ENCODE data around the gene PER2. TPM values are rescaled to one million over a fixed set of nuclear protein-coding genes. Genes with fewer than 3 reads are reported as not detected.

PER2 gene
- total and polyA plus RNA-seq, 2 donors (not counting 3 experiments of a cell fraction or from before 2014, with no cell fraction given): 0.86 to 3.8 TPM

DNA sequence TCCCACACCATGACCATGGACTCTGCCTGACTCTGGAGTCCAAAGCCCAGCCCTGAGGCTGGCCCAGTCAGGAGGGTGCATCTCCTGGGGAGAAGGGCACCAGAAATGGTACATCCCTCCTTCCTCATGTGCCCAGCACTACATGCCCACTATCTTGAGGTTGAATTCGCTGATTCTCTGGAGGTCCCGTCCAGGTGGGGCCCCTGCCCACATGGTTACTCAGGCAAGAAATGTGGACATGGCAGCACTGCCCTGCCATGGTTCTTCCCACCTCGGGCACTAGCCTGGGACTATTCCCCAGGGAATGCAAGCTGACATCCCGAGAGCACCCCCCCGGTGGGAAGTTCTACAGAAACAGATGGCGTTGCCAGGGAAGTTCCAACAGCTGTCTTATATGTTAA is 33.3 kb downstream of the PER2 start:
- no peaks in the 10 kb centered on the region for H3K27me3 ChIP-seq (ENCODE audit: control insufficient read depth in 2 of 2, insufficient read depth in 2 of 2, low read length in 2 of 2)
- no peak overlapping the region for H3K4me2 ChIP-seq (ENCODE audit: insufficient read depth, low read length)
- H3K9ac ChIP-seq (replicated peaks; ENCODE audit: extremely low read depth, insufficient read depth, low read length): no peak overlapping the region
- no peak for DNase-seq (ENCODE audit: low read depth, low spot score)
- H2AFZ ChIP-seq (ENCODE audit: low read depth, low read length): no peak overlapping the region
- dilution Hi-C loops (cut with MboI; ENCODE audit: extremely low pct_ligation_motif_present, low sequenced_read_pairs) (no loop called here), intact Hi-C loops (cut with micrococcal nuclease) (loop anchor here (10.0 kb wide), 1 partner anchor 170 kb away; the partner anchor contains the start of gene ASB1)
- CTCF ChIA-PET: interaction anchor here (1.5 to 6.0 kb wide), 4 partner anchors 9 to 34 kb away, joined by 3 to 43 read pairs (median 4); partner anchors contain the start of gene HES6
- no peaks in the 10 kb centered on the region for H3K79me2 ChIP-seq (ENCODE audit: control insufficient read depth, insufficient read depth, low read length)
- H3K27ac ChIP-seq (ENCODE audit: insufficient read depth, low read depth, low read length): no peak overlapping the region
- peaks cover 0 to 3% of the 10 kb centered on the region in 2 experiments for H3K36me3 ChIP-seq (ENCODE audit: control insufficient read depth in 2 of 2, extremely low read depth in 1 of 2, insufficient read depth in 2 of 2, low read length in 2 of 2)
- no peak for FAIRE-seq
- no peaks in the 10 kb centered on the region for H3K4me1 ChIP-seq (ENCODE audit: control insufficient read depth, extremely low read depth, insufficient read depth, low read length)
- H3K9me1 ChIP-seq (replicated peaks; ENCODE audit: control insufficient read depth, extremely low read depth, insufficient read depth, low read length): no peaks in the 10 kb centered on the region
- no peaks in the 10 kb centered on the region for H4K20me1 ChIP-seq (replicated peaks; ENCODE audit: control insufficient read depth, extremely low read depth, insufficient read depth, low read length)
- no peak overlapping the region for H3K4me3 ChIP-seq (replicated peaks in 1 of 3; ENCODE audit: insufficient read depth in 1 of 3, low read depth in 1 of 3, low read length in 3 of 3)
- TF ChIP-seq MYC (IDR thresholded peaks at IDR 0.05; ENCODE audit: low read depth, low read length) (no peak), JUN (IDR thresholded peaks at IDR 0.05; ENCODE audit: borderline replicate concordance, insufficient read depth, insufficient read length, low read depth) (no peak), POLR2AphosphoS5 (IDR thresholded peaks at IDR 0.05; ENCODE audit: insufficient read depth, low read depth, low read length) (no peak), GATA2 (IDR thresholded peaks at IDR 0.05; ENCODE audit: insufficient read depth, insufficient read length, low read depth, low read length) (no peak), EZH2 (IDR thresholded peaks at IDR 0.05; ENCODE audit: borderline replicate concordance, low read depth, low read length, severe bottlenecking) (no peak), POLR2A (IDR thresholded peaks at IDR 0.05; ENCODE audit: low read depth, low read length) (no peak), MAX (IDR thresholded peaks at IDR 0.05; ENCODE audit: insufficient read depth, insufficient read length) (no peak), FOS (IDR thresholded peaks at IDR 0.05; ENCODE audit: borderline replicate concordance, insufficient read depth, low read length) (no peak)
- TF ChIP-seq, protein P1, sequence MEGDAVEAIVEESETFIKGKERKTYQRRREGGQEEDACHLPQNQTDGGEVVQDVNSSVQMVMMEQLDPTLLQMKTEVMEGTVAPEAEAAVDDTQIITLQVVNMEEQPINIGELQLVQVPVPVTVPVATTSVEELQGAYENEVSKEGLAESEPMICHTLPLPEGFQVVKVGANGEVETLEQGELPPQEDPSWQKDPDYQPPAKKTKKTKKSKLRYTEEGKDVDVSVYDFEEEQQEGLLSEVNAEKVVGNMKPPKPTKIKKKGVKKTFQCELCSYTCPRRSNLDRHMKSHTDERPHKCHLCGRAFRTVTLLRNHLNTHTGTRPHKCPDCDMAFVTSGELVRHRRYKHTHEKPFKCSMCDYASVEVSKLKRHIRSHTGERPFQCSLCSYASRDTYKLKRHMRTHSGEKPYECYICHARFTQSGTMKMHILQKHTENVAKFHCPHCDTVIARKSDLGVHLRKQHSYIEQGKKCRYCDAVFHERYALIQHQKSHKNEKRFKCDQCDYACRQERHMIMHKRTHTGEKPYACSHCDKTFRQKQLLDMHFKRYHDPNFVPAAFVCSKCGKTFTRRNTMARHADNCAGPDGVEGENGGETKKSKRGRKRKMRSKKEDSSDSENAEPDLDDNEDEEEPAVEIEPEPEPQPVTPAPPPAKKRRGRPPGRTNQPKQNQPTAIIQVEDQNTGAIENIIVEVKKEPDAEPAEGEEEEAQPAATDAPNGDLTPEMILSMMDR (IDR thresholded peaks at IDR 0.05; ENCODE audit: extremely low read depth in 1 of 2, insufficient read depth in 1 of 2, low read depth in 1 of 2, low read length in 2 of 2): no peak
- no peaks in the 10 kb centered on the region for H3K9me3 ChIP-seq (replicated peaks; ENCODE audit: control insufficient read depth, insufficient read depth, low read length)
- no TSS peak for BruUV-seq (replicated peaks)
- POLR2A ChIA-PET: no interaction called here
